HCT116 (cell line): ENCODE data around the gene PLEK. TPM values are rescaled to one million over a fixed set of nuclear protein-coding genes. Genes with fewer than 3 reads are reported as not detected.

ENCODE experiments used
- ATAC-seq: fragments of 200-7000 bp; cut with Tn5 transposase; 2 replicates; pipeline ENCODE4 v1.9.1; 2020; ENCODE audit warnings: mild to moderate bottlenecking, moderate library complexity
- BruUV-seq: library from RNA; stranded (reverse); fragments of 400-500 nt; replicated peaks from 2 replicates; lab custom pipeline; 2021; lab: Mats Ljungman, UMichigan
- CTCF ChIA-PET: fragments of 300-600 bp; sonication (Branson Sonifier 250); formaldehyde crosslinking; loops from one replicate; lab custom pipeline; 2021; ENCODE audit warnings: antibody characterized with exemption; lab: Charles Lee
- POLR2A ChIA-PET: fragments of 300-600, 350-600 bp; sonication (Branson Sonifier 250); formaldehyde crosslinking; loops from one replicate; lab custom pipeline; 2021; ENCODE audit warnings: antibody characterized with exemption; lab: Charles Lee
- RAD21 ChIA-PET, 2 experiments: fragments of 300-600 bp; sonication (Branson Sonifier 250); formaldehyde crosslinking; loops; one replicate each; lab custom pipeline; 2023; ENCODE audit warnings: low total read pairs in 2 of 2; ENCODE audit not compliant: uncharacterized antibody in 2 of 2, unreplicated experiment in 2 of 2, low non-redundant PET in 1 of 2; lab: Charles Lee
- DNase-seq: peaks from one replicate; pipeline ENCODE4 v3.0.0-alpha.2; 2010; ENCODE audit warnings: low read depth, low spot score
- H2AFZ ChIP-seq: fragments of 200-600 bp; shearing (Covaris generic), sonication (generic); 2 replicates; pipeline ENCODE4 v1.6.1; 2017; ENCODE audit warnings: low read depth, mixed run types, mixed read lengths, antibody characterized with exemption, low read length; ENCODE audit not compliant: poor library complexity, severe bottlenecking
- H3K27ac ChIP-seq: 2 replicates; pipeline ENCODE4 v1.5.1; 2012; ENCODE audit warnings: low read depth, low read length
- H3K27me3 ChIP-seq: fragments of 200-600 bp; sonication (generic); 2 replicates; pipeline ENCODE4 v1.6.1; 2016; ENCODE audit warnings: mixed run types, low read length, mixed read lengths; ENCODE audit not compliant: insufficient read depth
- H3K36me3 ChIP-seq, 2 experiments: fragments of 200-500 bp in 1 of 2; fragments of 200-600 bp in 1 of 2; sonication (Bioruptor generic) in 1 of 2; sonication (generic) in 1 of 2; 2 replicates each; pipeline versions ENCODE4 v1.5.1 to v1.6.1; 2014 to 2016; ENCODE audit warnings: low read length in 2 of 2, inconsistent platforms in 1 of 2, mixed read lengths in 1 of 2, mixed run types in 1 of 2; ENCODE audit not compliant: insufficient read depth in 2 of 2, control insufficient read depth in 1 of 2
- H3K4me1 ChIP-seq, 2 experiments: fragments of 200-600 bp in 1 of 2; sonication (generic) in 1 of 2; 2 replicates each; pipeline versions ENCODE4 v1.5.1 to v1.6.1; 2012 to 2017; ENCODE audit warnings: low read length in 2 of 2, inconsistent platforms in 1 of 2, mild to moderate bottlenecking in 1 of 2, mixed read lengths in 1 of 2, mixed run types in 1 of 2, moderate library complexity in 1 of 2; ENCODE audit not compliant: insufficient read depth in 2 of 2, control insufficient read depth in 1 of 2
- H3K4me2 ChIP-seq: fragments of 200-600 bp; sonication (generic); 2 replicates; pipeline ENCODE4 v1.6.1; 2017; ENCODE audit warnings: mixed run types, low read length, mixed read lengths
- H3K4me3 ChIP-seq, 2 experiments: fragments of 200-600 bp in 1 of 2; sonication (generic) in 1 of 2; replicated peaks in 1 of 2; 2 replicates each; pipeline ENCODE4 v1.5.1; 2011 to 2016; ENCODE audit warnings: low read length in 2 of 2, control low read depth in 1 of 2, low read depth in 1 of 2, mild to moderate bottlenecking in 1 of 2, mixed read lengths in 1 of 2, mixed run types in 1 of 2
- H3K79me2 ChIP-seq: fragments of 200-600 bp; sonication (generic); 2 replicates; pipeline ENCODE4 v1.6.1; 2017; ENCODE audit warnings: mild to moderate bottlenecking, mixed run types, low read length, moderate library complexity, mixed read lengths; ENCODE audit not compliant: insufficient read depth
- H3K9ac ChIP-seq: fragments of 200-600 bp; sonication (generic); 2 replicates; pipeline ENCODE4 v1.6.1; 2016; ENCODE audit warnings: low read length, mixed read lengths
- H3K9me2 ChIP-seq: fragments of 200-600 bp; sonication (generic), shearing (Covaris generic); 2 replicates; pipeline ENCODE4 v1.6.1; 2017; ENCODE audit warnings: mixed run types, mild to moderate bottlenecking, moderate library complexity; ENCODE audit not compliant: insufficient read depth
- H3K9me3 ChIP-seq, 2 experiments: fragments of 200-500 bp in 1 of 2; fragments of 200-600 bp in 1 of 2; sonication (Bioruptor generic) in 1 of 2; sonication (generic) in 1 of 2; 2 replicates each; pipeline ENCODE4 v1.6.1; 2014 to 2017; ENCODE audit warnings: low read length in 2 of 2, mixed read lengths in 2 of 2, inconsistent platforms in 1 of 2, low read depth in 1 of 2, mild to moderate bottlenecking in 1 of 2, mixed run types in 1 of 2, moderate library complexity in 1 of 2; ENCODE audit not compliant: control insufficient read depth in 1 of 2, insufficient read depth in 1 of 2
- H4K20me1 ChIP-seq: fragments of 200-600 bp; sonication (generic), shearing (Covaris generic); 2 replicates; pipeline ENCODE4 v1.6.1; 2017; ENCODE audit warnings: mixed run types, mild to moderate bottlenecking, moderate library complexity; ENCODE audit not compliant: insufficient read depth
- ATF3 ChIP-seq: IDR thresholded peaks from 2 replicates; pipeline ENCODE4 v1.6.1; 2012
- CBX3 ChIP-seq: IDR thresholded peaks from 2 replicates; pipeline ENCODE4 v1.6.1; 2012; ENCODE audit warnings: low read depth
- CEBPB ChIP-seq: IDR thresholded peaks from 2 replicates; pipeline ENCODE4 v1.6.1; 2012; ENCODE audit warnings: low read depth
- CTCF ChIP-seq, 3 experiments: fragments of 200-600 bp in 1 of 3; sonication (generic) in 1 of 3; IDR thresholded peaks in 2 of 3; conservative IDR thresholded peaks in 1 of 3; 2 replicates each; pipeline ENCODE4 v1.5.1; 2012 to 2017; ENCODE audit warnings: low read depth in 2 of 3, low read length in 2 of 3, antibody characterized with exemption in 1 of 3, borderline replicate concordance in 1 of 3, control low read depth in 1 of 3, mild to moderate bottlenecking in 1 of 3, mixed read lengths in 1 of 3, mixed run types in 1 of 3, moderate library complexity in 1 of 3; ENCODE audit not compliant: insufficient read depth in 1 of 3
- EGR1 ChIP-seq: IDR thresholded peaks from 2 replicates; pipeline ENCODE4 v1.6.1; 2012; ENCODE audit warnings: low read depth
- EZH2 ChIP-seq: fragments of 200-600 bp; sonication (generic); IDR thresholded peaks from 2 replicates; pipeline ENCODE4 v1.6.1; 2017; ENCODE audit warnings: antibody characterized with exemption, mixed run types
- FOSL1 ChIP-seq: IDR thresholded peaks from 2 replicates; pipeline ENCODE4 v1.6.1; 2012; ENCODE audit warnings: low read depth
- JUND ChIP-seq: IDR thresholded peaks from 2 replicates; pipeline ENCODE4 v1.6.1; 2012
- MAX ChIP-seq: IDR thresholded peaks from 2 replicates; pipeline ENCODE4 v1.6.1; 2012
- POLR2AphosphoS5 ChIP-seq: IDR thresholded peaks from 2 replicates; pipeline ENCODE4 v1.6.1; 2011; ENCODE audit warnings: mild to moderate bottlenecking, low read depth, low read length, moderate library complexity
- RAD21 ChIP-seq: IDR thresholded peaks from 2 replicates; pipeline ENCODE4 v1.6.1; 2012; ENCODE audit warnings: low read depth, mild to moderate bottlenecking
- REST ChIP-seq: IDR thresholded peaks from 2 replicates; pipeline ENCODE4 v1.6.1; 2012; ENCODE audit warnings: low read depth
- SIN3A ChIP-seq: IDR thresholded peaks from 2 replicates; pipeline ENCODE4 v1.6.1; 2012; ENCODE audit warnings: low read depth
- SRF ChIP-seq: IDR thresholded peaks from 2 replicates; pipeline ENCODE4 v1.6.1; 2012; ENCODE audit warnings: low read depth
- TCF7L2 ChIP-seq: IDR thresholded peaks from 2 replicates; pipeline ENCODE4 v1.7.0; 2011; ENCODE audit warnings: borderline replicate concordance, inconsistent platforms; ENCODE audit not compliant: insufficient read depth, insufficient read length; ENCODE audit errors: extremely low read depth
- YY1 ChIP-seq: IDR thresholded peaks from 2 replicates; pipeline ENCODE4 v1.6.1; 2011; ENCODE audit warnings: low read length, low read depth, moderate library complexity, mild to moderate bottlenecking; ENCODE audit not compliant: insufficient replicate concordance; ENCODE audit errors: extremely low read depth
- ZNF274 ChIP-seq: fragments of 200-500 bp; sonication (Bioruptor generic); IDR thresholded peaks from 2 replicates; pipeline ENCODE4 v1.6.1; 2014; ENCODE audit warnings: mild to moderate bottlenecking, low read depth, low read length, inconsistent platforms
- intact Hi-C: fragments of 100-400 bp; cut with micrococcal nuclease; formaldehyde crosslinking; loops from 2 replicates; pipeline ENCODE4 v1.10.0; 2022
- total RNA-seq: library from RNA; stranded (reverse); gene quantifications from one replicate; pipeline ENCODE4 v1.2.1, GENCODE V29; 2021; ENCODE audit not compliant: unreplicated experiment

The PLEK gene
- total RNA-seq, 1 experiment from 2014 or later, result 0.22 TPM

GRCh38 chr2:68371138-68371537 lies 6.1 kb downstream of the PLEK start:
- TF ChIP-seq TCF7L2, result no peak
- no peak for TF ChIP-seq POLR2AphosphoS5
- TF ChIP-seq CTCF (IDR thresholded peaks at IDR 0.05 in 2 of 3, conservative IDR thresholded peaks at IDR 0.05 in 1 of 3; ENCODE audit: borderline replicate concordance in 1 of 3, insufficient read depth in 1 of 3, low read depth in 2 of 3, low read length in 2 of 3), result no peak
- no peak for TF ChIP-seq RAD21
- TF ChIP-seq SIN3A, result no peak
- no peak for TF ChIP-seq YY1
- no peak for TF ChIP-seq FOSL1
- no peak for TF ChIP-seq REST
- TF ChIP-seq SRF, result no peak
- no peak for TF ChIP-seq ATF3
- no peak for TF ChIP-seq CBX3
- no peak for TF ChIP-seq EGR1
- no peak for TF ChIP-seq ZNF274
- TF ChIP-seq JUND, result no peak
- no peak for TF ChIP-seq MAX
- TF ChIP-seq EZH2, result no peak
- no peak for TF ChIP-seq CEBPB
- Histone ChIP-seq H3K4me3 (no peak overlapping the region), H3K27me3 (no peaks in the 10 kb centered on the region), H4K20me1 (no peaks in the 10 kb centered on the region), H3K4me1 (no peaks in the 10 kb centered on the region), H3K79me2 (no peaks in the 10 kb centered on the region), H3K9me2 (no peaks in the 10 kb centered on the region), H2AFZ (no peak overlapping the region), H3K27ac (no peak overlapping the region), H3K9me3 (no peaks in the 10 kb centered on the region), H3K36me3 (no peaks in the 10 kb centered on the region), H3K9ac (no peak overlapping the region), H3K4me2 (no peak overlapping the region)
- CTCF ChIA-PET, result interaction anchor here (2.5 kb wide), 1 partner anchor 71 kb away, joined by 8 read pairs; no protein-coding TSS in a partner anchor
- ATAC-seq (no peak), DNase-seq (no peak)
- POLR2A ChIA-PET, result no interaction called here
- no TSS peak for BruUV-seq
- RAD21 ChIA-PET, result no interaction called here
- intact Hi-C loops, result no loop called here
